Right forelimb (tissue), 1 donor: ENCODE data around the gene WAS.
"Not testable (repeated sequence)": the region's sequence is repeated elsewhere in the genome, so short reads cannot be mapped to it uniquely, and the experiment has no call there.

Experiments used
- DNase-seq: peaks from one replicate; pipeline ENCODE4 v3.0.0-alpha.2; 2018

The WAS gene

GRCh38 chrX:48688531-48689150, 5.0 kb downstream of the WAS start:
- DNase-seq, result no peak

GRCh38 chrX:48689208-48689920, 5.8 kb downstream of the WAS start:
- DNase-seq, result no peak

- not testable (repeated sequence) for DNase-seq
These were observed 8.1 kb downstream of the WAS start for GRCh38 chrX:48691746-48692145.

- no peak for DNase-seq
These were observed 11.4 kb downstream of the WAS start for GRCh38 chrX:48694776-48695533.

GRCh38 chrX:48695534-48695896, 11.9 kb downstream of the WAS start:
- no peak for DNase-seq

GRCh38 chrX:48695925-48696300, 12.3 kb downstream of the WAS start:
- DNase-seq, result no peak

DNA sequence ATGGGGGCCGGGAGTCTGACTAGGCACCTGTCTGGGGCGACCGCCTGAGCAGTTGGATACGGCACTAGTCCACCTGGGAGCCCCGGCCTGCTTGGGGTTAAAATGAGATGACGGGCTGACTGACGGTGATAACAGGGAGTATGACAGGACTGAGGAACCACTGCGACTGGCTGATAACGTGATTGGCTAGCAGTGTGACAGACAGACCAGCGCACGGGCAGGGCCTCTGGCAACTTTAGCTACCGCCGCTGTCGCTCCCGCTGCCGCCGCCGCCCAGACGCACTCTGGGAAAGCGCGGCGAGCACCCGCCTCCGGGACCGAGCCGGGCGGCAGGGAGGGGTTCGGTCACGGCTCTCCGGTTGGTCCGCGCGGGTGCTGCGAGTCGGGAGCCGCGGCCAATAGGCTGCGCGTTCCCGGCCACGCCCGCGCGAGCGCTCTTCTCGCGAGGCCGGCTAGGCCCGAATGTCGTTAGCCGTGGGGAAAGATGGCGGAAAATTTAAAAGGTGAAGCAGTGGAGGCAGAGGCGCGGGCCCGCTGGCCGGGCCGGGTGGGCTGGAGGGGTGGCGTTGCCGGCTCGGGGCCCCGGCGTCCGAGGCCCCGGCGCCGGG, 12.8 kb downstream of the WAS start, which contains the start of gene SUV39H1:
TSS of gene SUV39H1 (plus strand) at position 434 of the 608 bp plus-strand sequence. CDS start at position 485, 51 bp downstream.
- peak; percentile 87 for DNase-seq

- DNase-seq, result peak; percentile 56
These were observed 13.5 kb downstream of the WAS start for GRCh38 chrX:48696909-48697727.

DNA sequence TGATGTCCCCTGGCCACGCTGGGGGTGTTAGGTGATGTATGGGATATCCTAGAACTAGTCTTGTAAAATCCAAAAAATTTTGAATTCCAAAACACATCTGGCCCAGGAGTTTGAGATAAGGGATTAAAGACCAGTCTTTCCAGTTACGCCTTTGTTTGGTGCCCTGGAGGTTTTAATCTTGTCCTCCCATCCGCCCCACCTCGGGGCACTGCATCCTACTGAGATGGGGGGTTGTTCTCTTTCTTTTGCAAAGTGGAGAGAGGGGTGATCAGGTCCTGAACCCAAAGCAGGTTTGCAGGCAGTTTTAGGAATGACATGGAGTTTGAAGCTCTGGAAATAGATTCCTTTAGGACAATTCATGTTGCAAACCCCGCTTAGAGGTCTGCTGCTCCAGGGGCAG, 14.7 kb downstream of the WAS start:
- no peak for DNase-seq

DNA sequence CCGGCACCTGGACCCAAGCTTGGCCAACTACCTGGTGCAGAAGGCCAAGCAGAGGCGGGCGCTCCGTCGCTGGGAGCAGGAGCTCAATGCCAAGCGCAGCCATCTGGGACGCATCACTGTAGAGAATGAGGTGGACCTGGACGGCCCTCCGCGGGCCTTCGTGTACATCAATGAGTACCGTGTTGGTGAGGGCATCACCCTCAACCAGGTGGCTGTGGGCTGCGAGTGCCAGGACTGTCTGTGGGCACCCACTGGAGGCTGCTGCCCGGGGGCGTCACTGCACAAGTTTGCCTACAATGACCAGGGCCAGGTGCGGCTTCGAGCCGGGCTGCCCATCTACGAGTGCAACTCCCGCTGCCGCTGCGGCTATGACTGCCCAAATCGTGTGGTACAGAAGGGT, 16.6 kb downstream of the WAS start:
- no peak for DNase-seq

GRCh38 chrX:48700951-48701653, 17.5 kb downstream of the WAS start:
- no peak for DNase-seq

GRCh38 chrX:48702032-48702431, 18.4 kb downstream of the WAS start:
- DNase-seq, result no peak

DNA sequence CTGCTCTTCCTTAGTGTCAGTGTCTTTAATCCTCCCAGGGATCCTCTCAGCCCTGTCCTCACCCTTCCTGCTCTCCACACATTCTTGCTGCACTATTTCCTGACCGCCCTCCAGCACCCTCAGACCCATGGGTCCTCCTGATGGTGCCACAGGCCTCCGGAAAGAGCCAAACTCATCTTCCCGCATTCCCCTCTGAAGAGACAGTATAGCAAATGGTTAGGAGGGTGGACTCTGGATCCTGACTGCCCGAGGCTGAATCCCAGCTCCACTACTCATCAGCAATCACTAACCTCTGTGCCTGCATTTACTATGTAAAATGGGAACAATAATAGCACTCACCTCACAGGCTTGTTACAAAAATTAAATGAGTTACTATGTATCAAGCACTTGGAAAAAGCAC, 19.1 kb downstream of the WAS start:
- DNase-seq, result no peak

GRCh38 chrX:48703228-48703627, 19.6 kb downstream of the WAS start:
- no peak for DNase-seq

DNA sequence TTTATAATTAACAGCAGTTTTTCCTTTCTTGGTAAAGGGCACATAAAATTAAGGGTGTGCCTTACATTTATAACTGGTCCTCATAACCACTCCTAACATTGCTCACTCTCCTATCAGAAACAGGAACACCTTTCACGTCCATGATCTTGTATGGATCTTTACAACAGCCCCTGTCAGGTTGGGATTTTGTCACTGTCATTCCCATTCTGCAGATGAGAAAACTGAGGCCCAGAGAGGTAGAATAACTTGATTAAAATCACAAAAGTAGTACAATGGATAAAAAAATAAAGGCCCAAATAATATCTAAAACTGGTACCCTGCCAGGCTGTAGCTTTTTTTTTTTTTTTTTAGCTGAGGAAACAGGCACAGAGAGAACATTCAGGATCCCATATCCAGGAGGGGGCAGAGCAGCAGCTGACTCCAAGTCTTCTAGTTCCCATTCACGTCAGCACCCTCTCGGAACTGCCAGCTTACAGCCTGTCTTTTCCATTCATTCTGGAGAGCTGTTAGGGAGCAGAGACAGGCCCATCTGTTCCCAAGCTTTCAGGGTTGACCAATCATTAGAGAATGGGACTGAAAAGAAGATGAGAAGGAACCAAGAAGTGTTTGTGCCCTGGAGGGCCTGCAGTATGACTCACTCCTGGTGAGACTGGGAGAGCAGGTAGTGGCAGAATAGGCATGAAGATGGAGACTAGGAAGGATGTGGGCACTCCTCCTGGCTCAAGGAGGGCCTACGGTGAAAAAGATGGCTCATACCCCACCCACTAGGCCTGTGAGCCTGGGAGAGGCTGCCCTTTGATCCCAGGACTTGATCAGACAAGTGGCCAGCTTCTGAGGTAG, 20.3 kb downstream of the WAS start:
- no peak for DNase-seq

- no peak for DNase-seq
These were observed 22.3 kb downstream of the WAS start for GRCh38 chrX:48705871-48706270.

DNA sequence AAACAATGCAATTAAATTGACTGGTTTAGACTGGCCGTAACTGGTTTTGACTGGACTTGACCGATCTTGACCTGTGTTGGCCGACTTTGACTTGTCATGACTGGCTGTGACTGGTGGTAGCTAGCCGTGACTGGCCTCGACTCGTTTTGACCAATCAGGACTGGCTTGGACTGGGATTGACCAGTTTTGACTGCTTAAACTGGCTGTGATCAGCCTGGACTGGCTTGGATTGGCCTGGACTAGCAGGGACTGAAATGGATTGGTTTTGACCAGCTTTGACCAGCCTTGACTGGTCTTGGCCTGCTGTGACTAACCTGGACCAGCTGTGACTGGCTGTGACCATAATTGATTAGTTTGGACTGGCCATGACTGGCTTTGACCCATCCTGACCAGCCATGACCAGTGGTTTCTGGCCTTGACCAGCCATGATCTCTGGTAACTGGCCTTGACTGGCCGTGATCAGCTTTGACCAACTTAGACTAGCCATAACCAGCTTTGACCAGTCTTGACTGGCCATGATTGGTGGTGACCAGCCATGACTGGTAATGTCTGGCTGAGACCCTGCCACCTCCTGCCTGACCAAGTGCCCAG, 26.0 kb downstream of the WAS start:
- no peak for DNase-seq

- DNase-seq, result no peak
These were observed 27.7 kb downstream of the WAS start for GRCh38 chrX:48711162-48711928.

DNA sequence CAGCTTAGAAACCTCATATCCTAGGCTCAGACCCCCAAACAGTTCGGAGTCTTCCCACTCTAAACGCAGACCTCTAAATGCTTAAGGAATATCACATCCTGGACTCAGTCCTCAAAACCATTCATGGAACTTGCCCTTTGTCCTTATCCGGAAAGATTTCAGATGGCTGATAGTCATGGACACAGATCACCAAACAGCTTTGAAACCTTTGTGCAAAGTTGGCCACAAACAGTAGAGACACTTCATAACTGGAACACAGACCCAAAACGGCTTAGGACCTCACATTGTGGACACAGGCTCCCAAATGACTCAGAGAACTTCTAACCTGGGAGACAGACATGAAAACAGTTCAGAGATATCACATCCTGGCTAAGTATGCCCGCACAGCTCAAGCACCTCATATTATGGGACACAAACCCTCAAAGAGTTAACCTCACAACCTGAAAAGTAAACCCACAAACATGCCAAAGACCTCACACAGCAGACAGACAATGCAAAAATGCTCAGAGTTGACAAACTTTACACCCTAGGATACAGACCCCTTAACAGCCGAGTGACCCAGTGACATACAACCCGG, 28.4 kb downstream of the WAS start:
- DNase-seq, result no peak
